Measurements from ENCODE around the gene TMEM53.
A peak's percentile ranks its signal among the peaks of the same experiment; 100 is the strongest.

The TMEM53 gene

GRCh38 chr1:44654621-44655187 is 19.6 kb downstream of the TMEM53 start:
- ChIA-PET CTCF (interaction anchor here (0.9 to 3.8 kb wide), 12 partner anchors 8 to 83 kb away, joined by 3 to 57 read pairs (median 6); partner anchors contain the start of genes ARMH1 and TMEM53), POLR2A (no interaction called here)
- no peak overlapping the region for H3K4me3 ChIP-seq (ENCODE audit: low read depth, low read length)
- DNase-seq (ENCODE audit: low read depth, low spot score): no peak
- no peak for TF ChIP-seq CTCF (IDR thresholded peaks at IDR 0.05; ENCODE audit: insufficient read depth, low read length, missing control alignments)

GRCh38 chr1:44653107-44653964 is 20.9 kb downstream of the TMEM53 start:
- ChIA-PET CTCF (interaction anchor here (0.7 to 13.0 kb wide), 45 partner anchors 9 to 889 kb away, joined by 3 to 462 read pairs (median 5); partner anchors contain the start of genes ARMH1, DMAP1, ERI3 and RNF220), POLR2A (interaction anchor here (0.9 to 1.1 kb wide), 2 partner anchors 42 to 45 kb away, joined by 3 read pairs; no protein-coding TSS in a partner anchor)
- DNase-seq (ENCODE audit: low read depth, low spot score): no peak
- no peak overlapping the region for H3K4me3 ChIP-seq (ENCODE audit: low read depth, low read length)
- TF ChIP-seq CTCF (IDR thresholded peaks at IDR 0.05; ENCODE audit: insufficient read depth, low read length, missing control alignments): no peak

GRCh38 chr1:44652445-44653106 is 21.7 kb downstream of the TMEM53 start:
- no peak overlapping the region for H3K4me3 ChIP-seq (ENCODE audit: low read depth, low read length)
- TF ChIP-seq CTCF (IDR thresholded peaks at IDR 0.05; ENCODE audit: insufficient read depth, low read length, missing control alignments): peak; percentile 98
- DNase-seq (ENCODE audit: low read depth, low spot score): no peak
- CTCF ChIA-PET: interaction anchor here (0.7 to 13.0 kb wide), 53 partner anchors 10 to 888 kb away, joined by 3 to 462 read pairs (median 4); partner anchors contain the start of genes ARMH1, DMAP1, ERI3 and RNF220
- POLR2A ChIA-PET: interaction anchor here (0.9 to 1.1 kb wide), 2 partner anchors 41 to 44 kb away, joined by 3 read pairs; no protein-coding TSS in a partner anchor

- ChIA-PET POLR2A (interaction anchor here (1.3 kb wide), 1 partner anchor 18 kb away, joined by 4 read pairs; no protein-coding TSS in a partner anchor), CTCF (interaction anchor here (0.9 to 13.0 kb wide), 13 partner anchors 12 to 676 kb away, joined by 3 to 462 read pairs (median 44); partner anchors contain the start of genes ARMH1 and TMEM53)
- no peak overlapping the region for H3K4me3 ChIP-seq (ENCODE audit: low read depth, low read length)
- DNase-seq (ENCODE audit: low read depth, low spot score): no peak
- no peak for TF ChIP-seq CTCF (IDR thresholded peaks at IDR 0.05; ENCODE audit: insufficient read depth, low read length, missing control alignments)
Observed at GRCh38 chr1:44651069-44651468, 23.2 kb downstream of the TMEM53 start.

GRCh38 chr1:44650159-44650831 is 24.0 kb downstream of the TMEM53 start:
- ChIA-PET POLR2A (interaction anchor here (1.3 kb wide), 1 partner anchor 17 kb away, joined by 4 read pairs; no protein-coding TSS in a partner anchor), CTCF (interaction anchor here (3.3 to 13.0 kb wide), 7 partner anchors 12 to 433 kb away, joined by 34 to 462 read pairs (median 67); no protein-coding TSS in a partner anchor)
- H3K4me3 ChIP-seq (ENCODE audit: low read depth, low read length): no peak overlapping the region
- TF ChIP-seq CTCF (IDR thresholded peaks at IDR 0.05; ENCODE audit: insufficient read depth, low read length, missing control alignments): no peak
- DNase-seq (ENCODE audit: low read depth, low spot score): no peak

Measured in AG04449 (cell line).